GM19351 (cell line): ENCODE data around the gene FRAS1.
"Not testable (repeated sequence)": the region's sequence is repeated elsewhere in the genome, so short reads cannot be mapped to it uniquely, and the experiment has no call there.

Experiments used
- ATAC-seq: cut with Tn5 transposase; IDR thresholded peaks from one replicate; pipeline ENCODE4 v1.9.1; 2021; ENCODE audit warnings: mild to moderate bottlenecking, moderate library complexity; ENCODE audit not compliant: unreplicated experiment

Gene FRAS1

GRCh38 chr4:78313754-78314120, 256.6 kb downstream of the FRAS1 start:
- no peak for ATAC-seq

DNA sequence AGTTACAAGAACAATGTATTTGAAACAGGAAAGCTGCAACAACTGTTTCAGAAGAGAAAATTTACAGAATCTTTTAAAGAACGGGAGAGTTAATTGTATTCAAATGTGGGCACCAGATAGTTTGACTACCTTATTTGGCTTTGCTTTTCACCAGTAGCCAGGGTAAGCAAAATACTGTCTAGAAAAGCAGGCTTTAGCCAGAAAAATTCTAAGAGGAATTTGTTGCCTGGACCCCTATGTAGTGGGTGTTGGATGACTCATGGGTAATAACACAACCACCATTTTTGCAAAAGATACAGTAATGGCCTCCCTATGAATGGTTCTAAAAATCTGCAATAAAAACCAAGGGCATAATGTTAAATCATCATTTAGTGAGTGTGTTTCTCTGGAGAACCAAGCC, 261.0 kb downstream of the FRAS1 start:
- ATAC-seq = no peak

GRCh38 chr4:78320349-78320935, 263.3 kb downstream of the FRAS1 start:
- ATAC-seq = no peak

DNA sequence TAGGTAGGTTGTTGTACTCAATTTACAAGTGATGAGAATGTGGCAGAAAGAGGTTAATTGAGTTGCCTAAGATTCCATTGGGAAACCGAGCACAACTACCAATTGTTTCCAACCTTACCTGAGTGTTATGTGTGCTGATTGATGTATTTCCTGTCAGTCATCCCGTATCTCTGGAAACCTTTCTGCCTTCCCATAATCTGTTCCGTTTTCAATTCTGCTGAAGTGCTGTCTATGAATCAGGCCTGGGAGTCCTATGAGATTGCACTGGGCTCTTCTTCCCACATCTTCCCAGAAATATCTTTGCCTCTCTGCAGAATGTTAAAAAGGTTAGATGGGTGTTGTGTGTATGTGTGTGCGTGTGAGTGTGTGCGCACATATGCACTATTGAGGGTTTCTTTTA, 264.9 kb downstream of the FRAS1 start:
- ATAC-seq = no peak

DNA sequence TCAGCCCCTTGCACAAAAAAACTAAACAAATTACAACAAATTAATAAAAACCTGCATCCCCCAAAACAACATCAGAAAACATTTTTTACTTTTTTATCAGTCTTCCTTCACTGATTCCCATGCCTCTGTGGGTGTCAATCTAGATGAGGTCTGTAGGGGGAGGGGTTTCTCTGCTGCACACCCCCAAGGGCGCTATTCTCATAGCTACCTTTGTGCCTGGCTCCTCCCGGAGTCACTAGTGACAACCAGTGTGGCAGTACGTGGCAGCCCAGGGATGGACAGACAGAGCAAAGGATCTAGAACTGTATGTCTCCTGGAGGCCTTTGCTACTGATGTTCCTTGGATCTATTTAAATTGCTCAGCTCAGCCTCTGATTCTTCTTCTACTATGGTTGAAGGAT, 266.3 kb downstream of the FRAS1 start:
- no peak for ATAC-seq

- no peak for ATAC-seq
Observed at GRCh38 chr4:78324625-78325024, 267.5 kb downstream of the FRAS1 start.

DNA sequence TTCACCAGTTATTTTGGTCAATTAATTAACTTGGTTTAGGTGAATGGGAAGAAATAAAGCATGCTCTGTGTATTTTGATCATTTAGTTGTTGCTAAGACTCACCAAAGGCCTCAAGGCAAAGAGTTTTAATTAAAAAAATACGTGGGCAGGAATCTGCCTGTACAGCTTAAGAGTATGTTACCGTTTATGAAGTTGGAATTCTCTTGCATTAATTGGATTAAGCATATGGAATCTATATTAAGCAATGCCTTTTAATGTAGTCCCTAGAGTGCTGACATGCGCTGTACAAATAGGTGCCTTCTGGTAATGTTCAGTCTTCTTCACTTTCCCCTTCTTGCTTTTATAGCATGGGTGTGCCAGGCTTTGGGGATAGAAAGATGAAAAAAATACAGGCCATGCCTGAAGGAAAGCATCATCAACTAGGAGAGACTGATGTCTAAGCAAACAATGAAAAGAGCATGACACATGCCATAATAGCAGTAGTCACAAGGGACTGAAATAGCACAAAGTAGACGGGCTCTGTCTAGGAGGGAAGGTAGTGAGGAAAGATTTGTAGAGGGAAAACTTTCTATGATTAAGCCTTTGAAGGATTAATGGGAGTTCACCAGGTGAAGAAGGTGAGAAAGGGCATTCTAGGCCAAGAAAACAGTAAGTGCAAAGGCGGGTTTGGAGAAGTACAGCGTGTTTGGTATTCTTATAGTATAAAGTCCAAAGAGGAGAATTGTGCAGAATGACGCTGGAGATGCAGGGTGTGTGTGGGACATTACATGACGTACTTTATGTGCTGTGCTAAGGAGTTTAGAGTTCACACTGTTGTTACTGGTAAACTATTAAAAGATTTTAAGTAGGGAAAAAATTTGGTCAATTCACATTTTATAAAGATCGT, 268.4 kb downstream of the FRAS1 start:
- ATAC-seq = no peak

- not testable (repeated sequence) for ATAC-seq
Observed at GRCh38 chr4:78328591-78328990, 271.5 kb downstream of the FRAS1 start.

DNA sequence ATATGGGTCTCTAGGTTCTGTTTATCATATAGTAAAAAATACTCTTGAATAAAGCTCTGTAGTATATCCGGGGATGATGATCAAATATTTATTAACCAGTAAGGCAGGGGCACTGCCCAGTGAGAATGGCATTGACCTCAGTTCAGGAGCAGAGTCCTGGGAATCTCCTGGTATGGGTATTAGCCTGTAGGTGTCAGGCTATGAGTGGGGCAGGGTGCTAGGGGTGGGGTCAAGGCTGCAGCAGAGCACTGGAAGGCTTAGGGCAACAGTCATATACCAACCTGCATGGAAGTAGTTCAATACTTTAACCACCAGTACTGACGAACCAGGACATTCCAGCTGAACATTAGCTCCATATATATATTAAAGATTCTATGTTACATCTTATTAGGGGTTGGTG, 274.1 kb downstream of the FRAS1 start:
- no peak for ATAC-seq

GRCh38 chr4:78331965-78332364, 274.8 kb downstream of the FRAS1 start:
- ATAC-seq = no peak

DNA sequence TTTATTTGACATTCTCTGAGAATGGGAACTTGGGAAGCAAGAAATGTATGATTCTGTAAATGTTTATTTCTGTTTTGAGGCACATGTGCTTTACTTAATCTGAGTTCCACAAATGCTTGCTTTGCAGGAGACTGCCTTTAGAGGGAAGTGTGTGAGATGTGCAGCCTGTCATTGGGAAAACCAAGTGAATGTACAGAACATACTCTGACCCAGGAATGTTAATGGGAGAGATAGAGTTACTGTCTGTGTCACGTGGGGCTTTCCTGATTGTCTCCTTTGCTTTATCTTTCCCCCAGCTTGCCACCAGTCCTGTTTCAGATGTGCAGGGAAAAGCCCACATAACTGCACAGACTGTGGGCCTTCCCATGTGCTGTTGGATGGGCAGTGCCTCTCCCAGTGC, 275.9 kb downstream of the FRAS1 start:
- ATAC-seq = no peak

GRCh38 chr4:78336093-78336943, 279.2 kb downstream of the FRAS1 start:
- no peak for ATAC-seq

- no peak for ATAC-seq
Observed at GRCh38 chr4:78337244-78338020, 280.3 kb downstream of the FRAS1 start.

- ATAC-seq = no peak
Observed at GRCh38 chr4:78342125-78342524, 285.0 kb downstream of the FRAS1 start.

- ATAC-seq = no peak
Observed at GRCh38 chr4:78343682-78344081, 286.6 kb downstream of the FRAS1 start.

DNA sequence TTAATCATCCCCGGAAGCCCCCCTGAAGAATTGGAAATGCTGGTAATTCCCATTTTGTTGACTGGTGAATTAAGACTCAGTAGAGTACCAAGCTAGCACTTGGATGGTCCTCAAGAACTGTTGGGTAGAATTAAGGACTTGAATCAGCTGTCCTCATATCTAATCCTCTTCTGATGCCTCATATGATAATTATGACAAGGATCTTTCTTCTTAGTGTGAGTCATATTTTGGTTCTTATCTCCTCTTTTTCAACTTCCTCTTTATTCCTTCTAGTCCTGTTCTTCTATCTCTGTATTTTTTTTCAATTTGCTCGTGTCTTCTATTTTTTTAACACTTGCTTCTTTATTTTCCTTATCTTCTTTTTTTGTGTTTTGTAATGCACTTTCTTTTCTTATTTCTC, 288.1 kb downstream of the FRAS1 start:
- no peak for ATAC-seq

GRCh38 chr4:78346222-78346621, 289.1 kb downstream of the FRAS1 start:
- ATAC-seq = no peak

DNA sequence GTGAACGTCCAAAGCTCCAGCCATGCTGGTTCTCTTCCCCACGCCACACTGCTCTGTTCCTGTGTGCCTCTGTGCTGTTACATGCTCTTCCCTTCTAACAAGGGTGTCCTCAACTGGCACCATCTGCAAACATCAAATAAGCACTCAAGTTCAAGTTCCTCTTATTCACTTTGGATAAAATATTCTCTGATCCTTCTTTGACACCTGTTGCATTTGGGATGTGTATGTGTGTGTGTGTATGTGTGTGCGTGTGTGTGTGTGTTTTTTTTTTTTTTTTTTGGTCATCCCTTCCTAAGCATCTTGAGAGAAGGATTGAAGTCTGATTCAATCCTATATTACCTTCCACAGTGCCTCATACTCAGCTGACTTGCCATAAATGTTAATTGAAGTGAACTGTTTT, 290.4 kb downstream of the FRAS1 start:
- ATAC-seq = no peak

DNA sequence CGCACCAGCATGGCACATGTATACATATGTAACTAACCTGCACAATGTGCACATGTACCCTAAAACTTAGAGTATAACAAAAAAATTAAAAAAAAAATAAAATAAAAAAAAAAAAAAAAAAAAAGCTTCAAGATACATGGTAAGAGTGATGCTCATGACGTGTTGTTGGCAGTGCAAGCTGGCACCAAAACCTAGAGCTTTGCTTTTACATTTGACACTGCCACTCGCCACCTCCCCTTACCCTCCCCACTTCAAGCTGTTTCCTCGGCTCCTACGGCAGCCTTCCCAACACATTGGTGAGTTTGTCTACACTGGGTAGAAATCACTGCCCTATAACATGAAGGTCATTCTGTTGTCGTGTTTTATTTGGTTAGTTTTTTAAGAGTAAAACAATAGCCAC, 296.8 kb downstream of the FRAS1 start:
- no peak for ATAC-seq

GRCh38 chr4:78354782-78355181, 297.7 kb downstream of the FRAS1 start:
- ATAC-seq = no peak

- no peak for ATAC-seq
Observed at GRCh38 chr4:78355306-78355705, 298.2 kb downstream of the FRAS1 start.
